ENCODE data around the gene CHD2.

DNA sequence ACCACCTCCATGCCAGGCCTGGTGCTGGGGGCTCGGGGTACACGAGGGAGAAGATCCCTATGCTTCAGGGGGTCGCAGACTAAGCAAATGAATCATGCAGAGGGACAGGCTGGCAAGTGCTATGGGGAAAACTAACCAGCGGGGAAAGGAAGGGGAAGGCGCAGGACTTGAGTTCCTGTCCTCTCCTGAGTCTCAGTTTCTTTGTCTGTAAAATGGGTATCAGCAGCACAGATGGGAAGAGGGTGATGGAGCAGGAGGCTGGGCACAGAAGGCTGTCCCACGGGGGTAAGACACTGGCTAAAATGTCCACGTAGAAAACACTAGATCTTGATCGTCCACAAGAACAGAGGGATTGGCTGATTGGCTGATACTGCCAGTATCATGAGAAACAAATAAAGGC, 149.1 kb downstream of the CHD2 start:
- TF ChIP-seq, protein P1, sequence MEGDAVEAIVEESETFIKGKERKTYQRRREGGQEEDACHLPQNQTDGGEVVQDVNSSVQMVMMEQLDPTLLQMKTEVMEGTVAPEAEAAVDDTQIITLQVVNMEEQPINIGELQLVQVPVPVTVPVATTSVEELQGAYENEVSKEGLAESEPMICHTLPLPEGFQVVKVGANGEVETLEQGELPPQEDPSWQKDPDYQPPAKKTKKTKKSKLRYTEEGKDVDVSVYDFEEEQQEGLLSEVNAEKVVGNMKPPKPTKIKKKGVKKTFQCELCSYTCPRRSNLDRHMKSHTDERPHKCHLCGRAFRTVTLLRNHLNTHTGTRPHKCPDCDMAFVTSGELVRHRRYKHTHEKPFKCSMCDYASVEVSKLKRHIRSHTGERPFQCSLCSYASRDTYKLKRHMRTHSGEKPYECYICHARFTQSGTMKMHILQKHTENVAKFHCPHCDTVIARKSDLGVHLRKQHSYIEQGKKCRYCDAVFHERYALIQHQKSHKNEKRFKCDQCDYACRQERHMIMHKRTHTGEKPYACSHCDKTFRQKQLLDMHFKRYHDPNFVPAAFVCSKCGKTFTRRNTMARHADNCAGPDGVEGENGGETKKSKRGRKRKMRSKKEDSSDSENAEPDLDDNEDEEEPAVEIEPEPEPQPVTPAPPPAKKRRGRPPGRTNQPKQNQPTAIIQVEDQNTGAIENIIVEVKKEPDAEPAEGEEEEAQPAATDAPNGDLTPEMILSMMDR (IDR thresholded peaks at IDR 0.05): no peak
- TF ChIP-seq POLR2A (IDR thresholded peaks at IDR 0.05): no peak

Data from thyroid gland (tissue), 4 donors.